Fibroblast of skin of scalp (primary cell): ENCODE measurements around the gene NOS2.
"Not testable (repeated sequence)": the region's sequence is repeated elsewhere in the genome, so short reads cannot be mapped to it uniquely, and the experiment has no call there.

Experiments
- DNase-seq: peaks from one replicate; pipeline ENCODE4 v3.0.0-alpha.2; 2013

NOS2 gene

GRCh38 chr17:27753726-27754125 lies 46.6 kb downstream of the NOS2 start:
- DNase-seq = not testable (repeated sequence)

- DNase-seq = not testable (repeated sequence)
Measured at GRCh38 chr17:27752831-27753619, 47.3 kb downstream of the NOS2 start.

GRCh38 chr17:27751622-27752490 lies 48.5 kb downstream of the NOS2 start:
- no peak for DNase-seq

- DNase-seq = no peak
Measured at GRCh38 chr17:27751166-27751565, 49.2 kb downstream of the NOS2 start.

GRCh38 chr17:27749562-27750150 lies 50.7 kb downstream of the NOS2 start:
- not testable (repeated sequence) for DNase-seq

- no peak for DNase-seq
Measured at GRCh38 chr17:27748360-27748825, 51.9 kb downstream of the NOS2 start.

- no peak for DNase-seq
Measured at GRCh38 chr17:27747462-27748359, 52.6 kb downstream of the NOS2 start.

- DNase-seq = no peak
Measured at GRCh38 chr17:27746881-27747280, 53.4 kb downstream of the NOS2 start.

GRCh38 chr17:27746320-27746719 lies 54.0 kb downstream of the NOS2 start:
- DNase-seq = not testable (repeated sequence)

- not testable (repeated sequence) for DNase-seq
Measured at GRCh38 chr17:27745207-27745830, 55.0 kb downstream of the NOS2 start.

- no peak for DNase-seq
Measured at GRCh38 chr17:27743281-27743885, 56.9 kb downstream of the NOS2 start.

- no peak for DNase-seq
Measured at GRCh38 chr17:27741971-27742575, 58.3 kb downstream of the NOS2 start.

- DNase-seq = no peak
Measured at GRCh38 chr17:27741361-27741861, 58.9 kb downstream of the NOS2 start.

- DNase-seq = not testable (repeated sequence)
Measured at GRCh38 chr17:27740541-27740940, 59.8 kb downstream of the NOS2 start.

- DNase-seq = peak; percentile 1
Measured at GRCh38 chr17:27733773-27734172, 66.6 kb downstream of the NOS2 start.

GRCh38 chr17:27732746-27733145 lies 67.6 kb downstream of the NOS2 start:
- DNase-seq = not testable (repeated sequence)

- DNase-seq = not testable (repeated sequence)
Measured at GRCh38 chr17:27725982-27726381, 74.3 kb downstream of the NOS2 start.

GRCh38 chr17:27721797-27722196 lies 78.5 kb downstream of the NOS2 start:
- DNase-seq = no peak
